Measurements from ENCODE around the gene PDCD2L.
"Not testable (repeated sequence)": the region's sequence is repeated elsewhere in the genome, so short reads cannot be mapped to it uniquely, and the experiment has no call there.

PDCD2L gene

GRCh38 chr19:34380639-34381241 lies 23.5 kb upstream of the PDCD2L start:
- DNase-seq, result no peak

GRCh38 chr19:34381399-34382251 lies 22.6 kb upstream of the PDCD2L start:
- no peak for DNase-seq

- no peak for DNase-seq
These were observed 21.7 kb upstream of the PDCD2L start for GRCh38 chr19:34382471-34382870.

GRCh38 chr19:34383599-34383998 lies 20.6 kb upstream of the PDCD2L start:
- no peak for DNase-seq

GRCh38 chr19:34386645-34387445 lies 17.4 kb upstream of the PDCD2L start:
- DNase-seq, result no peak

GRCh38 chr19:34387446-34387810 lies 16.8 kb upstream of the PDCD2L start:
- DNase-seq, result no peak

- DNase-seq, result not testable (repeated sequence)
These were observed 15.5 kb upstream of the PDCD2L start for GRCh38 chr19:34388745-34389144.

GRCh38 chr19:34391813-34392212 lies 12.4 kb upstream of the PDCD2L start:
- DNase-seq, result no peak

GRCh38 chr19:34393031-34393430 lies 11.2 kb upstream of the PDCD2L start:
- DNase-seq, result no peak

GRCh38 chr19:34393629-34394028 lies 10.6 kb upstream of the PDCD2L start:
- no peak for DNase-seq

- DNase-seq, result no peak
These were observed 6.3 kb upstream of the PDCD2L start for GRCh38 chr19:34397853-34398252.

- DNase-seq, result no peak
These were observed 4.3 kb upstream of the PDCD2L start for GRCh38 chr19:34399886-34400285.

- not testable (repeated sequence) for DNase-seq
These were observed 3.4 kb upstream of the PDCD2L start for GRCh38 chr19:34400844-34401243.

GRCh38 chr19:34402074-34402600 lies 2.1 kb upstream of the PDCD2L start:
- peak; percentile 75 for DNase-seq

- no peak for DNase-seq
These were observed 453 bp upstream of the PDCD2L start for GRCh38 chr19:34403784-34404108.

GRCh38 chr19:34405892-34406660 lies 1.9 kb downstream of the PDCD2L start:
- DNase-seq, result no peak

- no peak for DNase-seq
These were observed 4.2 kb downstream of the PDCD2L start for GRCh38 chr19:34408411-34408810.

GRCh38 chr19:34409189-34410164 lies 5.3 kb downstream of the PDCD2L start:
- DNase-seq, result no peak

- no peak for DNase-seq
These were observed 7.0 kb downstream of the PDCD2L start for GRCh38 chr19:34411216-34411615.

GRCh38 chr19:34416021-34416545 lies 11.9 kb downstream of the PDCD2L start:
- no peak for DNase-seq

GRCh38 chr19:34418300-34418699 lies 14.1 kb downstream of the PDCD2L start:
- no peak for DNase-seq

Data from NCI-H2029 treated with DMSO at 0.1 percent for 48 hours (cell line).